ENCODE results near the gene GUCY2D.

GUCY2D gene

DNA sequence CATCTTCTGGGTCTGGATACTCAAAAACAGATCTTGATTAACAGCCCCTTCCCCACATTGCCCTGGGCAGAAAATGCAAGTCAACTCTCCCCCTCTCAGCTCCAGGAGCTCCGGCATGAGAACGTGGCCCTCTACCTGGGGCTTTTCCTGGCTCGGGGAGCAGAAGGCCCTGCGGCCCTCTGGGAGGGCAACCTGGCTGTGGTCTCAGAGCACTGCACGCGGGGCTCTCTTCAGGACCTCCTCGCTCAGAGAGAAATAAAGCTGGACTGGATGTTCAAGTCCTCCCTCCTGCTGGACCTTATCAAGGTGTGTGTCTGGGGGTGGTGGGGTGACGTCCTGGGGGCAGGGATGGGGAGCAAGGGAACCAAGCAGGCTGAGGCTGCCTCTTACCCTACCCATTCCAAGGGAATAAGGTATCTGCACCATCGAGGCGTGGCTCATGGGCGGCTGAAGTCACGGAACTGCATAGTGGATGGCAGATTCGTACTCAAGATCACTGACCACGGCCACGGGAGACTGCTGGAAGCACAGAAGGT is 9.7 kb downstream of the GUCY2D start:
- TF ChIP-seq, protein P1, sequence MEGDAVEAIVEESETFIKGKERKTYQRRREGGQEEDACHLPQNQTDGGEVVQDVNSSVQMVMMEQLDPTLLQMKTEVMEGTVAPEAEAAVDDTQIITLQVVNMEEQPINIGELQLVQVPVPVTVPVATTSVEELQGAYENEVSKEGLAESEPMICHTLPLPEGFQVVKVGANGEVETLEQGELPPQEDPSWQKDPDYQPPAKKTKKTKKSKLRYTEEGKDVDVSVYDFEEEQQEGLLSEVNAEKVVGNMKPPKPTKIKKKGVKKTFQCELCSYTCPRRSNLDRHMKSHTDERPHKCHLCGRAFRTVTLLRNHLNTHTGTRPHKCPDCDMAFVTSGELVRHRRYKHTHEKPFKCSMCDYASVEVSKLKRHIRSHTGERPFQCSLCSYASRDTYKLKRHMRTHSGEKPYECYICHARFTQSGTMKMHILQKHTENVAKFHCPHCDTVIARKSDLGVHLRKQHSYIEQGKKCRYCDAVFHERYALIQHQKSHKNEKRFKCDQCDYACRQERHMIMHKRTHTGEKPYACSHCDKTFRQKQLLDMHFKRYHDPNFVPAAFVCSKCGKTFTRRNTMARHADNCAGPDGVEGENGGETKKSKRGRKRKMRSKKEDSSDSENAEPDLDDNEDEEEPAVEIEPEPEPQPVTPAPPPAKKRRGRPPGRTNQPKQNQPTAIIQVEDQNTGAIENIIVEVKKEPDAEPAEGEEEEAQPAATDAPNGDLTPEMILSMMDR (IDR thresholded peaks at IDR 0.05; ENCODE audit: low read depth, low read length, missing control alignments), result no peak
- no peak for DNase-seq (ENCODE audit: low read depth)
- no peak overlapping the region for H3K4me3 ChIP-seq (ENCODE audit: low read depth, low read length)

DNA sequence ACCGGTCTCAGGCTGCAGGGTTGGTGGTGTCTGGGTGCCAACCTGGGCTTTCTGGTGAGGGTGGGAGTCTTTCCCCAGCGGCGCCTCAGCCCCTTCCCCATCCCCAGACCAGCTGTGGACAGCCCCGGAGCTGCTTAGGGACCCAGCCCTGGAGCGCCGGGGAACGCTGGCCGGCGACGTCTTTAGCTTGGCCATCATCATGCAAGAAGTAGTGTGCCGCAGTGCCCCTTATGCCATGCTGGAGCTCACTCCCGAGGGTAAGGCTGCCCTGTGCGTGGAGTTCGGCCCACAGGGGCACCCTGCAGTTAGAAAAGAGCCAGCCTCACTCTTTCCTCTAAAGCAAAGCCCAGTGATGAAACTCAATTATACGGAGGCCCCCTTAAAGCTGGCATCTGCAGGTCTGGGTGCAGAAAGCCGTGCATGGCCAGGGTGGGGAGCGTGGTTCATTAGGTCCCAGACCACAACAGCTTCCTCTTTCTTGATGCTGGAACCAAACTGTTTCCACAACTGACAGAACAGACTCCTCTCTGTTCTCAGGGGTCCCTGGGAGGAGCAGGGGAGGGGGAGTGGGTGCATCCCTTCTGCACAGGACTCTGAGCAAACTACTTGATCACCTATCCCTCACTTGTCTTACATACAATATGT is 10.7 kb downstream of the GUCY2D start:
- TF ChIP-seq, protein P1 (IDR thresholded peaks at IDR 0.05; ENCODE audit: low read depth, low read length, missing control alignments), result no peak
- DNase-seq (ENCODE audit: low read depth), result no peak

DNA sequence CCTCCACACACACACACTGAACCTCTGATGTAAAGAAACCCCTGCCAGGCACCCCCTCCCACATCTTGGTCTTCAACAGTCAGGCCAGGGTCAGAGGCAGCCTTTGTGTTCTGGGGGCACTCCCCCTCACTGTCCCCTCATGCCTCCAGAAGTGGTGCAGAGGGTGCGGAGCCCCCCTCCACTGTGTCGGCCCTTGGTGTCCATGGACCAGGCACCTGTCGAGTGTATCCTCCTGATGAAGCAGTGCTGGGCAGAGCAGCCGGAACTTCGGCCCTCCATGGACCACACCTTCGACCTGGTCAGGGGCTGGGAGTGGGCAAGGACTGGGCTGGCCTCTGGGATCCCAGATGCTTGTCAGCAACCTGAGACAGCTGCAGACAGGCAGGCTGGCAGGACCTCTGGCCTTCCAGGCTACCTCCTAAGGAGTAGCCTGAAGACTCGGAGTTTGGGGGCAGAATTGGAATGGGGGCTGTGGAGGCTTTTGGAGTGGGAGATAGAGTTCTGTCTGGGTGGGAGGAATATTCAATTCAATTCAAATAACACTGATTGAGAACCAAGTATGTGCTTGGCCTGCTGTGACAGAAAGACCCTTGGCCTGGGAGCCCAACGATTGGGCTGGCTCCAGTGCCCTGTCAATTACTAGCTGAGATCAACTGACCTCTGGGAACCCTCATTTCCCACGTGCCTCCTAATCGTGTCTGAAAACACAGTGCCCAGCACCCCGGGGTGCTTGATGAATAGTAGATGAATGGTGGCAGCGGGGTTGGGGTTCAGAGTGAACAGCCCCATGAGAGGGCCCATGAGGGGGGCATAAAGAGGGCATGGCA is 11.5 kb downstream of the GUCY2D start:
- no peak overlapping the region for H3K4me3 ChIP-seq (ENCODE audit: low read depth, low read length)
- TF ChIP-seq, protein P1 (IDR thresholded peaks at IDR 0.05; ENCODE audit: low read depth, low read length, missing control alignments), result no peak
- DNase-seq (ENCODE audit: low read depth), result no peak

More for the DNA sequence above, 10.7 kb downstream of the GUCY2D start:
- H3K4me3 ChIP-seq (ENCODE audit: low read depth, low read length), result no peak overlapping the region

DNA sequence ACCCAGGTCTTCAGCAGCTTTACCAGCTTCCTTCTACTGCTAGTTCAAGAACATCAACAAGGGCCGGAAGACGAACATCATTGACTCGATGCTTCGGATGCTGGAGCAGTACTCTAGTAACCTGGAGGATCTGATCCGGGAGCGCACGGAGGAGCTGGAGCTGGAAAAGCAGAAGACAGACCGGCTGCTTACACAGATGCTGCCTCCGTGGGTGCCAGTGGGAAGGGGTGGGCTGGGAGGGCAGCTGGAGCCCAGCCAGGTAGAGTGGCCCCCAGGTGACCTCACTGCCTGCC is 12.1 kb downstream of the GUCY2D start:
- TF ChIP-seq, protein P1 (IDR thresholded peaks at IDR 0.05; ENCODE audit: low read depth, low read length, missing control alignments), result no peak
- H3K4me3 ChIP-seq (ENCODE audit: low read depth, low read length), result no peak overlapping the region
- no peak for DNase-seq (ENCODE audit: low read depth)

DNA sequence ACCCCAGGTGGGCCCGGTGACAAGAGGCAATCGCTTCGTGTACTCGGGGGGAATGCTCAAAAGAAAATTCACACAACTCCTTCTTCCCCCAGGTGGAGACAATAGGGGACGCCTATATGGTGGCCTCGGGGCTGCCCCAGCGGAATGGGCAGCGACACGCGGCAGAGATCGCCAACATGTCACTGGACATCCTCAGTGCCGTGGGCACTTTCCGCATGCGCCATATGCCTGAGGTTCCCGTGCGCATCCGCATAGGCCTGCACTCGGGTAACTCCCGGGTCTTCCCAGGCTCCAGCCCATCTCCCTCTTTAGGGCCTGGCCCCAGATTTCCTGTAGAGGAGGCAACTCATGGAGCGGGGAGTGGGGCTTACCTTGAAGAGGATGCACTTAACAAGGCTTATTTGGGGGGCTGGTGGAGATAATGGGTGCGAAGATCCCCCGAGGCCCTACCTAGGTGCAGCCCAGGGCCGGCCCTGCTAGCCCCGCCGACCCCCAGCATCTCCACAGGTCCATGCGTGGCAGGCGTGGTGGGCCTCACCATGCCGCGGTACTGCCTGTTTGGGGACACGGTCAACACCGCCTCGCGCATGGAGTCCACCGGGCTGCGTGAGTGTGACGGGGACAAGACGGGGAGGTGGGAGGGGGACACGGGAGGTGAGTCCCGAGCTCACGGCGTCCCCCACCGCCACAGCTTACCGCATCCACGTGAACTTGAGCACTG is 13.0 kb downstream of the GUCY2D start:
- H3K4me3 ChIP-seq (ENCODE audit: low read depth, low read length), result no peak overlapping the region
- TF ChIP-seq, protein P1 (IDR thresholded peaks at IDR 0.05; ENCODE audit: low read depth, low read length, missing control alignments), result no peak
- no peak for DNase-seq (ENCODE audit: low read depth)

DNA sequence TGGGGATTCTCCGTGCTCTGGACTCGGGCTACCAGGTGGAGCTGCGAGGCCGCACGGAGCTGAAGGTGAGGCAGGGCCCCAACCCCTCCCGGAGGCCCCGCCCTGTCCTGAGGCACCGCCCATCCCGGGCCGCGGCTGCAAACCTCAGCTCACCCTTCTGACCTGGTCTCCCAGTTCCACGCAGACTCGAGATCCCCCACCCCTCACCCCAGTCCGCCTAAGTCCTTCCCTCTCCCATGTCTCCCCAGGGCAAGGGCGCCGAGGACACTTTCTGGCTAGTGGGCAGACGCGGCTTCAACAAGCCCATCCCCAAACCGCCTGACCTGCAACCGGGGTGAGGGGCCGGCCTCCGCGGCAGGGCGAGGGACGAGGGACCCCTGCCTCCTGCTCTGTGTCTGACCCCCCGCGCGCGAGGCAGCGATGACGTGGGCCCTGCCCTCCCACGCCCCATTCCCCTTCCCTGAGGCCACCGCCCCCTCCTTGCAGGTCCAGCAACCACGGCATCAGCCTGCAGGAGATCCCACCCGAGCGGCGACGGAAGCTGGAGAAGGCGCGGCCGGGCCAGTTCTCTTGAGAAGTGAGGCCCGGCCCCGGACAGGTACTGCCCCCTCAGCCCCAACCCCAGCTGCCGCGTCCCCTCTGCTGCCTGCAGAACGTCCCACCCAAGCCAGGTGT is 13.7 kb downstream of the GUCY2D start:
- no peak overlapping the region for H3K4me3 ChIP-seq (ENCODE audit: low read depth, low read length)
- TF ChIP-seq, protein P1 (IDR thresholded peaks at IDR 0.05; ENCODE audit: low read depth, low read length, missing control alignments), result no peak

More for the DNA sequence above, 13.7 kb downstream of the GUCY2D start:
- DNase-seq (ENCODE audit: low read depth), result no peak

All from GM12864 (cell line).